ENCODE data around the gene BMAL1. TPM values are rescaled to one million over a fixed set of nuclear protein-coding genes. Genes with fewer than 3 reads are reported as not detected.

BMAL1 gene
- total RNA-seq, 2 donors from 2014 or later = 41.6 to 44.7 TPM

DNA sequence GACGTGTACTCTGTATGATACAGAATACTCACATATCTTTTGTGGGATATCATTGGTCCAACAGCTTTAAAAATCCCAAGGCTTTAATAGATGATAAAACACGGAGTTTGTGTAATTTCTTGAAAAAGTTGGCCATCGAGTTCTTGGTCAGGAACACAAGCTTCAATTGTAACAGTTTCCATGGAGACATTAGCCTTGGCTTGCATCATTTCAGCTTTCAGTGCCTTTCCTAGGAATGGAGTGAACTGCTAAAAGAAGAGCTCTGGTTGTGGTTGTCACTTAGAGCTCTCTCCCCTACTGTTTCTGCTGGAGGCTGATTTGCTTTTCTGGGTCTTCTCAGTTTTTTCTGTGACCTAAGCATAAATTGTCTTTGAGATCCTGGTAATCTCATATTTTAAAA, 14.2 kb downstream of the BMAL1 start:
- H3K27ac Mint-ChIP-seq = no peak overlapping the region
- peaks cover 30% of the 10 kb centered on the region for H3K36me3 Mint-ChIP-seq (ENCODE audit: low read depth)
- H3K4me3 Mint-ChIP-seq = no peak overlapping the region
- H3K27me3 Mint-ChIP-seq = no peaks in the 10 kb centered on the region
- ATAC-seq (replicated peaks) = no peak
- peaks cover 80% of the 10 kb centered on the region for H3K4me1 Mint-ChIP-seq
- H3K9me3 Mint-ChIP-seq = no peaks in the 10 kb centered on the region

DNA sequence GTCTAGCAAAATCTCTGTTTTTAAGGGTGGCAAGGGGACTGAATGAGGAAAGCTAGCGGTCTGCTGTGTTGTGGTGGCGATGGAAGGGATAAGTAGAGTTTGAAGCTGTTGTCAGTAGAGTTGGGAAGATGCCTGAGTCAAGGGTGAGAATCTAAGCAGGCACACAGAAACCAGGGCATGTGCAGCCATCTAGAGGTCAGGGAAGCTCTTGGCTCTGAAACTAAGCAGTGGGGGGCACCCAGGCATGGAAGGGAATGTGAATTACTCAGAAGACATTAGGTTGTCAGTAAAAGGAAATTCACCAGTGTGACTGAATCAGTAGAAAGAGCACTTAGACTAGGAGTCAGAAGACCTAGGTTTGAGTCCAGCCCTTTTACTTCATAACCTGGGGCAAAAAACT, 15.4 kb downstream of the BMAL1 start:
- Mint-ChIP-seq H3K27me3 (no peaks in the 10 kb centered on the region), H3K27ac (peak overlapping the region; percentile 25), H3K4me1 (peaks cover 80% of the 10 kb centered on the region), H3K36me3 (ENCODE audit: low read depth) (peaks cover 25% of the 10 kb centered on the region), H3K4me3 (no peak overlapping the region), H3K9me3 (no peaks in the 10 kb centered on the region)
- ATAC-seq (replicated peaks) = no peak

DNA sequence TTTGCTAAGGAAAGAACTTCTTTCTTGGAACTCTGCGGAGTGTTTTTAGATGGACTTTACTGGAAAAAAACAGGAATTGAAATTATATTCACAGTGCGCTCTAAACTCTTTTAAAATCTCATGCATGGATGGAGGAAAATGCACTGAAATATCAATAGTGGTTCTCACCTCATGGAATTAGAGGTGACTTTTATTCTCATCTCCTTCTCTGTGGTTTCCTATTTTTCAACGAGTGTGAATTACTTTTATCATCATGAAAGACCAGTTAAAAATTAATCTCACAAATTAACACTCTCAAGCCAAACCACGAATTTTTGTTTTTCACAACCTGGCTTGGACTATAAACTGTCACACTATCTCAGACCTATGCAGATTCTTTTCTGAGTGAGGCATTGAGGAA, 16.6 kb downstream of the BMAL1 start:
- Mint-ChIP-seq H3K36me3 (ENCODE audit: low read depth) (peaks cover 24% of the 10 kb centered on the region), H3K4me1 (peaks cover 79% of the 10 kb centered on the region), H3K4me3 (peak overlapping the region; percentile 51), H3K9me3 (no peaks in the 10 kb centered on the region), H3K27ac (peak overlapping the region; percentile 69), H3K27me3 (no peaks in the 10 kb centered on the region)
- no peak for ATAC-seq (replicated peaks)

DNA sequence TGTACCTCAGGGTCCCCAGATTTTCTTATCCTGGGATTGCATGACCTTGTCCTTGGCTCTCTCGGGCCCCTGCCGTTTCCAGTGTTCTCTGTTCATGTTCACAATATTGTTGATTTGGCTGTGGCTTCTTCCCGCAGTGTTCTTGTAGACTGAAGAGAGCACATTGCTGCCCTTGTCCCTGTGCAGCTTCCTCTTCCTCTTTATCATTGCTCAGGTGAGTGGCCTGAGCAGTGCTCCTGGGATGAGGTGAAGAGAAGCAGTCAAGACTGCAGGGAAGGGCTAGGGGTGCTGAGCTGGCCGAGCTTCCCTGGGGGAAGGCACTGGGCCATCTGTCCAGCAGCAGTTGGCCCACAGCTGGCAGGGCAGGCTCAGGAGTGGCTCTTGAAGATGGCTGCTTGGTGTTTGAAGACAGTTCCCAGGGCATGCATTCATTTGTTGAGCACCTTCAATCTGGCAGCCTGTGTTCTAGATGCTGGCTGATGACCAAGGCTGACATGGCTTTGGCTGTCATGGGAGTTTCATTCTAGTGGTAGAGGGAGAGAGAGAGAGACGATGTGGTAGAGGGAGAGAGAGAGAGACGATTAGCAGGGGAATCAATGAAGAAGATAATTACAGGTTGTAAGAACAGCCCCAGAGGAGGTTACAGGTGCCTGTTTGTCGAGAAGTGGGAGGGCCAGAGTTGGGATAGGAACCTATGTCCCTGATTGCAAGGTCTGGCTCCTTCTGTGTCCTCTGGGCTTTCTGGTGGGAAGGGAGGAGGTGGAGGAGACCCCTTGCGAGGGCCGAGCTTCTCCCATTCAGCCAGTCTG, 17.4 kb downstream of the BMAL1 start:
- Mint-ChIP-seq H3K27ac (peak overlapping the region; percentile 69), H3K27me3 (no peaks in the 10 kb centered on the region), H3K36me3 (ENCODE audit: low read depth) (peaks cover 24% of the 10 kb centered on the region), H3K9me3 (no peaks in the 10 kb centered on the region), H3K4me3 (peak overlapping the region; percentile 51), H3K4me1 (peaks cover 76% of the 10 kb centered on the region)
- ATAC-seq (replicated peaks) = no peak

DNA sequence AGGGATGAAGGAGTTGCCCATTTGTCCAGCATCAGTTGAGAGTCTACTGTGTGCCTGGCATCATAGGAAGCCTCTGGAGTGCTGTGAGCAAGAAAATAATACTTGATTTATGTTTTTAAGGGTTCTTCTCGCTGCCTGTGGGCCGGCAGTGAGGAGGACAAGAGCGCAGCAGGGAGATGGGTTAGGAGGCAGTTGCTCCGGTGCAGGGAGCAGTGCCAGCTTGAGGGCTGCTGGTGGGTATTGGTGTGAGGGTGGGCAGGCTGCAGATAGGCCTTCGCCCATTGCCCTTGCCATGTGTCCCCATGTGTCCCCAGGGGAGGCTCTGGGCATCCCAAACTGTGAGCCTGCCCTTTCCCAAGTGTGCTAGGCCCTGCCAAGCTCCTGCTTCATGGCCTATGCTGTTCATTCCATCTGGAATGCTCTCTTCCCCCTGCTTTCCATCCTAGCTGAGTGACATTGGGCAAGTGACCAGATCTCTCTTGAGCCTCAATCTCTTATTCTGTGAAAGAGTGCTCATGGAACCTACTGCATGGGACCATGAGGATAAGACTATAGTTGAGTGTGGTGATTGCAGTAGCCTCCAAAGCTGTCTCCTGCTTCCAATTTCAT, 19.8 kb downstream of the BMAL1 start:
- Mint-ChIP-seq H3K36me3 (ENCODE audit: low read depth) (peaks cover 12% of the 10 kb centered on the region), H3K4me1 (peaks cover 76% of the 10 kb centered on the region), H3K27me3 (no peaks in the 10 kb centered on the region), H3K9me3 (no peaks in the 10 kb centered on the region), H3K4me3 (peak overlapping the region; percentile 51), H3K27ac (peak overlapping the region; percentile 89)
- ATAC-seq (replicated peaks) = no peak

DNA sequence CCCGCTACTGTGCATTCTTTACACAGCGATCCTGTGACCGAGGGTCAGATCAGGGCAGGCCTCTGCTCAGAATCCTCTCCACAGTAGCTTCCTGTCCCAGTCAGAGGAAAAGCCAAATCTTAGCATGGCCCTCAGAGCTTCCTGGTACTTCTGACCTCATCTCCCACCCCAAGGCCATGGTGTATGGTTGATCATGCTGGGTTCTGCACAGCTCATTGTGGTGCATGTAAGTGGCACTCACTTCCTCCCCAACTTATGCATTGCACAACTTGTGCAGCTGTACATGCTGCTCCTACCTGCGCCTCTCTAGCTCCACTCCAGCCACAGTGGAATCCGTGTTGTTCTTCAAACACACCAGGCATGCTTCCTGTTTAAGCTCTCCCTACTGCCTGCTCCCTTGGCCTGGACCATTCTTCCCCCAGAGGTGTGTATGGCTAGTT, 20.3 kb downstream of the BMAL1 start:
- H3K9me3 Mint-ChIP-seq = no peaks in the 10 kb centered on the region
- H3K4me1 Mint-ChIP-seq = peaks cover 77% of the 10 kb centered on the region
- no peaks in the 10 kb centered on the region for H3K27me3 Mint-ChIP-seq
- peak; percentile 96 for ATAC-seq (replicated peaks)
- H3K27ac Mint-ChIP-seq = peak overlapping the region; percentile 89
- peak overlapping the region; percentile 51 for H3K4me3 Mint-ChIP-seq
- H3K36me3 Mint-ChIP-seq (ENCODE audit: low read depth) = peaks cover 12% of the 10 kb centered on the region

DNA sequence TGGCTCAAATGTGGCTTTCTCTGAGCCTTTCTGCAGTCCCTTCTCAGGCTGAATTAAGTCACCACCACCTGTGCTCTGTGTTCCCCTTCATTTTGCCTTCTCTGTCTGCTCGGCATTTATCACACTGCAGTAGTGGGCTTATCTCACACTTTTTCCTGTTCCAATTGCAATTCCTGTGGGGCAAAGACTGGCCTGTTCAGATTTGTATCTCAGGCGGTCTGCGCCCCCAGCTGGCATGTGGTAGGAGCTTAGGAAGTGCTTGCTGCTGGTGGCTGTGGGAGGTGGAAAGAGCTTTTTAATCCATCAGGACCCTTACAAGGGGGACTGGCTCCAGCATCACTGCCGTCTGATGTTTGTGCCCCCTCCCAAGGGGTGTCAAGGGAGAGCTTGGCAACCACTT, 21.2 kb downstream of the BMAL1 start:
- no peaks in the 10 kb centered on the region for H3K27me3 Mint-ChIP-seq
- ATAC-seq (replicated peaks) = no peak
- peak overlapping the region; percentile 70 for H3K27ac Mint-ChIP-seq
- no peak overlapping the region for H3K4me3 Mint-ChIP-seq
- H3K9me3 Mint-ChIP-seq = peaks cover 6% of the 10 kb centered on the region
- H3K36me3 Mint-ChIP-seq (ENCODE audit: low read depth) = peaks cover 13% of the 10 kb centered on the region
- peaks cover 79% of the 10 kb centered on the region for H3K4me1 Mint-ChIP-seq

DNA sequence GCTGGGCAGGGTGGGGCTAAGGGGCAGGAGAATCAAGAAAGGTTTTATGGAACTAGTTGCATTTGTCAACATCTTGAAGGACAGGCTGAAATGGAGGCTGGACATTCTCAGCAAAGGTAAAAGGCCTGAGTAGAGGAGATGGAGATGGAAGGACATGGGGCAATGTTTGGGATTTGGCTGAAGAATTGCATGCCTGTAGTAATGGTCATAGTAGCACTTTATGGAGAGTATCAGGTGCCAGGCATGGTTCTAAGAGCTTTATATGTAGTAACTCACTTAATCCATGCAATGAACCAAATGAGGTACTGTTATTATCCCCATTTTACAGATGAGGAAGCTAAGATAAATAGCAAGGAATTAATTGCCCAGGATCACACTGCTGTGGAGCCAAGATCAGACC, 23.9 kb downstream of the BMAL1 start:
- Mint-ChIP-seq H3K4me3 (peak overlapping the region; percentile 5), H3K27ac (peak overlapping the region; percentile 70)

DNA sequence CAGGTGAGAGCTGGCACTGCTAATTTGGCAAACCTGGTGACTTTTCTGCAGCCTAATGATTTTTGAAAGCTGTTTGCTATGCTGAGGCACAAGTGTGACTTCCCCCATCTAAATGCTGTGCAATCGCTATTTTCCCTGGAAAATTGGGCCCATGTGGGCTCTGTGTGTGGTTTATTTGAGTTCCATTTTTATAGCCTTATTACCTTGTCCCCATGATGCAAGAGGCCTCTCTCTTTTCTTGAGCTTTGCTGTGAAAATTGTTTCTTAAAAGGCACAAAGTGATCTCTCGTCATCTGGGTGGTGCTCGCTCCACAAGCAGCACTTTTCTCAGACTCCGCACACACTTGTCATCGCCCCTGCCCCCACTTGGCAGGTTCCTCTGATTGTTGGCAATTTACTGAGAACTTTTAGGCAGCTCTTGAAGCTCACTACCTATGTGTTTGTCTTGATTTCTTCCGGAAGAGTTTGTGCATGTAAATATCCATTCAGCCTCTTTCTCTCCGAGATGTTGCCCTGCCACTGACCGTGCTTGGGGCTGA, 24.9 kb downstream of the BMAL1 start:
- Mint-ChIP-seq H3K4me1 (peaks cover 51% of the 10 kb centered on the region), H3K4me3 (peak overlapping the region; percentile 53), H3K27ac (peak overlapping the region; percentile 15), H3K36me3 (ENCODE audit: low read depth) (peaks cover 20% of the 10 kb centered on the region), H3K9me3 (peaks cover 8% of the 10 kb centered on the region), H3K27me3 (no peaks in the 10 kb centered on the region)
- ATAC-seq (replicated peaks) = no peak

More for the DNA sequence above, 23.9 kb downstream of the BMAL1 start:
- peaks cover 61% of the 10 kb centered on the region for H3K4me1 Mint-ChIP-seq
- no peak for ATAC-seq (replicated peaks)
- H3K9me3 Mint-ChIP-seq = peaks cover 8% of the 10 kb centered on the region
- H3K36me3 Mint-ChIP-seq (ENCODE audit: low read depth) = peaks cover 20% of the 10 kb centered on the region
- no peaks in the 10 kb centered on the region for H3K27me3 Mint-ChIP-seq

DNA sequence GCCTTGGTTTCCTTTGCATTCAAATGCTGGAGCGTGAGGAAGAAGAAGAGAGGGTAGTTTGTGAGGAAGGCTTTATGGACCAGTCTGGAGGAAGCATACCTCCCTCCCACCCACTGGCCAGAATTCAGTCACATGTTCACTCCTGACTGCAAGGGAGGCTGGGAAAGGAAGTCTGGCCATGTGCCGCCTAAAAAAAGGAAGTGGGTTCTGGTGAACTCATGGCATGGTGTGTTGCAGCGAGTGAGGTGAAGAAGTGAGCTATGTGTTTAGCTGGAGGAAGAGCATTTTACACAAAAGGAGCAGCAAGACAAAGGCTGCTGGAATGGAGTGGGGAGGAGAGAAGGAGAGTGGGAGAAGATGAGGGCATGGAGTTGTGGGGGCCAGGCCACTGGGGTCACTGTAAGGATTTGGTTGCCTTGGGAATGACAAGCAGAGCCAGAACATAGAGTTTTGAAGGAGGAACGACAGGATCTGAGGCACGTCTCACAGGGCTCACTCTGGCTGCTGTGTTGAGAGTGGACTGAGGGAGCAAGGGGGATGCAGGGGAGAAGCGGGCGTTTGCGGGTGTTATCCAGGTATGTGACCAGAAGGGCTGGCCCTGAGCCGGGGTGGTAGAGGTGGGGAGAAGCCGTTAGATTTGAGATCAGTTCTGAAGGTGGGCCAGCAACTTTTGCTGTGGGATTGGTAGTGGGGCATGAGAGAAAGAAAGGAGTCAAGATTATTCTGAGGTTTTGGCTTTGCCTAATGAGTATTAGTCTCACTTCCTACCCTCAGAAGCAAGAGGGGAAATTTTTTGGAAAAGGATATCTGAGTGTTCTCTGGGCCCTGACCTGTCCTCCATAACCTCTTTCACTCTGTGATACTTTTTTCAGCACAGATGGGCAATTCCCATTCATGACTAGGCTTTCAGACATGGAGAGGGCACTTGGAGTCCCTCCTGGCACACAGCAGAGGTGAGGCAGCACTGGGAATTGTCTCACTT, 26.4 kb downstream of the BMAL1 start:
- Mint-ChIP-seq H3K27me3 (no peaks in the 10 kb centered on the region), H3K36me3 (ENCODE audit: low read depth) (peaks cover 13% of the 10 kb centered on the region), H3K4me1 (peaks cover 39% of the 10 kb centered on the region), H3K4me3 (peak overlapping the region; percentile 53), H3K27ac (peak overlapping the region; percentile 70), H3K9me3 (peaks cover 8% of the 10 kb centered on the region)
- ATAC-seq (replicated peaks) = peak; percentile 40

DNA sequence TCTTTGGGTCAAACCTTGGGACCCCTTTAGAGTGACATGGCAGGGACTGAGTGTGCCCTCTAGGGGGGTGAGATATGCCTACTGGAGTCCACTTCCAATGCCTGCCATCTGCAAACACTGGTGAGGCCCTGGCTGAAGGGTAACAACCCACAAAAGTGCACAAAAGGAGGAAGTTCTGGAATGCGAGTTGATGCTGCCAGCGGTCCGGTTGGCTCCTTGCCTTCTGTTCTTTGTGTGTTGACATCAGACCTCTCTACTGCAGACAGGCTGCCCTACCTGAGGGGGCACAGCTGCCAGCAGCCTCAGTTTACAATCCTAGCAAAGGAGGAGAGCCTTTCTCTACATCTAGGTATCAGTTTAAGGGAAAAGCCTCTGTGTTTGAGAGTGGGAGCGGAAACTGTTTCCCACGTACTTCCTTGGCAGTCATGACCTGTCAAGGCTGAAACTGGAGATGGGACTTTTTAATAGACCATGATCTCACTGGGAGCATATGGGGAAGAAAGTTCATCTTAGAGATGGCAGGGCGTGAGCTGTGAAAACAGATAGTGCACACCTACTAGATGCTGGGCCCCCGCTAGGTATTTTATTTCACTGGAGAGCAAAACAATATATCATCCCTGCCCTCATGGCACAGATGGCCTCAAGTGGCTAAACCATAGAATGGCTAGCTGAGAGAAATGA, 27.2 kb downstream of the BMAL1 start:
- Mint-ChIP-seq H3K4me1 (peaks cover 33% of the 10 kb centered on the region), H3K27me3 (no peaks in the 10 kb centered on the region), H3K27ac (no peak overlapping the region), H3K36me3 (ENCODE audit: low read depth) (peaks cover 8% of the 10 kb centered on the region), H3K9me3 (peaks cover 8% of the 10 kb centered on the region), H3K4me3 (peak overlapping the region; percentile 53)
- no peak for ATAC-seq (replicated peaks)

DNA sequence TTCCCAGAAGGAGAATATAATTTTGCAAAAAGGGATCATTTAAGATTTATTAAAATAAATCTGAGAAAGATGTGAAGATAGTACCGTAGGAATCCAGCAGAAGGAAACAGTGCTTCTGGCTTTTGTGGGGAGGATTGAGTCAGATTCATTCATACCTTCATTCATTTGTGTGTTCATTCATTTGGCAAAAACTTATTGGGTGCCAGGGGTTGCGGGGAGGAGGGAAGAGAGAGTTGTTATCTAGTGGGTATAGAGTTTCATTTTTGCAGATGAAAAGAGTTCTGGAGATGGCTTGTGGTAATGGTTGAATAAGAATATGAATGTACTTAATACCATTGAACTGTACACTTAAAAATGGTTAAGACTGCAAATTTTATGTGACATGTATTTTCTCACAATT, 31.1 kb downstream of the BMAL1 start:
- Mint-ChIP-seq H3K9me3 (peaks cover 3% of the 10 kb centered on the region), H3K4me3 (no peak overlapping the region), H3K4me1 (peaks cover 38% of the 10 kb centered on the region), H3K36me3 (ENCODE audit: low read depth) (peaks cover 8% of the 10 kb centered on the region), H3K27me3 (no peaks in the 10 kb centered on the region), H3K27ac (no peak overlapping the region)
- ATAC-seq (replicated peaks) = peak; percentile 87

DNA sequence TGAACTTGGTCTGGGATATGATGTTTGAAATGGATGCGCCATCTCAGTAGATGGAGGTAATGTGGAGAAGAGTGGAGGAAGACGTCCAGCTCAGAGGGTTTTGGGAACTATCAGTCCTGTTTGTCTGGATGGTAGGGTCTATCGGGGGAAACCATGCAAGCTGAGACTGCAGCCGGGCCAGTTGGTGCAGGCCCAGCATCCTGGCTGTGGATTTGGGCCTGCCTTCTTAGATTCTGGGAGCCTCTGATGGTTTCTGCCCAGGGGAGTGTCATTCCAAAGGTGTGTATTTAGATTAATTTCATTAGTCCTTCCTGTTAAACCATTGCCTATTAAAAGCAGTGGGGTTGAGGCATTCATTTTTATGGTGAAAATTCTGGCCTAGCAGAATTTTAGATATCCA, 31.6 kb downstream of the BMAL1 start:
- Mint-ChIP-seq H3K36me3 (ENCODE audit: low read depth) (peaks cover 3% of the 10 kb centered on the region), H3K4me1 (peaks cover 38% of the 10 kb centered on the region), H3K4me3 (no peak overlapping the region), H3K27ac (no peak overlapping the region), H3K27me3 (no peaks in the 10 kb centered on the region), H3K9me3 (no peaks in the 10 kb centered on the region)
- no peak for ATAC-seq (replicated peaks)

DNA sequence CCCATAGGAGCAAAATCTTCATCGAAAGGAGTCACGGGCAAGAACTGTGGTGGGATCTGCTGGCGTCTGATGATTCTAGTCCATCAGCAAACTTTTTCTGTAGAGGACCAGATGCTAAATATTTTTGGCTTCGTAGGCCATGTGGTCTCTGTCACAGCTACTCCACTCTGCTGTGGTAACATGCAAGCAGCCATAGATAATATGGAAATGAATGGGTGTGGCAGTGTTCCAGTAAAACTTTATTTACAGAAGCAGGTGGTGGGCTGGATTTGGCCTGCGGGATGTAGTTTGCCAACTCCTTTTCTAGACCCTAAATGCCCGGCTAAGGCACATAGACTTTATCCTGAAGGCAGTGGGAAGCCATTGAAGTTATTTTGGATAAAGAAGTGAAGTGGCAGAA, 32.9 kb downstream of the BMAL1 start:
- ATAC-seq (replicated peaks) = no peak
- H3K27me3 Mint-ChIP-seq = no peaks in the 10 kb centered on the region
- peaks cover 49% of the 10 kb centered on the region for H3K4me1 Mint-ChIP-seq
- no peaks in the 10 kb centered on the region for H3K36me3 Mint-ChIP-seq (ENCODE audit: low read depth)
- H3K9me3 Mint-ChIP-seq = no peaks in the 10 kb centered on the region
- H3K27ac Mint-ChIP-seq = peak overlapping the region; percentile 48
- no peak overlapping the region for H3K4me3 Mint-ChIP-seq

Data from activated T-helper 17 cell treated with anti-CD3 and anti-CD28 coated beads, Interleukin-2, amount 50 U/mL, for 72 hours (primary cell).